NK-92 (cell line): ENCODE results near the gene RAD1.

ENCODE experiments used
- DNase-seq: peaks from one replicate; lab custom pipeline; 2025; ENCODE audit not compliant: unreplicated experiment; lab: John Stamatoyannopoulos, UW

The RAD1 gene

DNA sequence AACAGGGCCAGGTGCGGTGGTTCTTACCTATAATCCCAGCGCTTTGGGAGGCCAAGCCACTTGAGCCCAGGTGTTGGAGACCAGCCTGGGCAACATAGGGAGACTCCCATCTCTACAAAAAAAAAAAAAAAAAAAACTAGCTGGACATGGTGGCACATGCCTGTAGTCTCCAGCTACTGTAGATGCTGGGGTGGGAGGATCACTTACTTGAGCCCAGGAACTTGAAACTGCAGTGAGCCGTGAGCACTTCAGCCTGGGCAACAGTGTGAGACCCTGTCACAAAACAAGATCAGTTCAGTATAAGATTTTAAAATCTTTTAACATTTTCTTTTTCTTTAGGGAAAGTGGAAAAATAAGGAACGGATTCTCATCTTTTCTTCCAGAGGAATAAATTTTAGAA lies 2.7 kb upstream of the RAD1 start:
- no peak for DNase-seq

GRCh38 chr5:34916518-34916917 lies 1.2 kb upstream of the RAD1 start:
- DNase-seq = no peak

DNA sequence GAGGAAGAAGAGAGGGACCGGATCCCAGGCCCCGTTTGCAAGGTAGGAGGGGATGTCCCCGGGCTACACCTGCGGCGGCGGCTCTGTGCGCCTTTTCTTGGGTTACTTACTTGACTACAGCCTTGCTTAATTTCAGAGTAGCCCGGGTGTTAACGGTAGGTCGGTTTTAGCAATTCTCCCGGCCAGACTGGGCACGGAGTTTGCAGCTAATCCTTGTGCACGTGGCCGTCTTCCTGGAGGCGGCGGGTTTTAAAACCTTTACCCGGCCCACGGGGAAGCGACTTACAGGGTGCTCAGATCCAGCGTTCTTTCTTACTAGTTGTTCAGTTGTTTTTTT lies 520 bp upstream of the RAD1 start:
- DNase-seq = no peak

- DNase-seq = no peak
Observed at GRCh38 chr5:34914671-34915138, 599 bp downstream of the RAD1 start.

- DNase-seq = no peak
Observed at GRCh38 chr5:34913072-34913471, 2.2 kb downstream of the RAD1 start.

GRCh38 chr5:34905564-34905963 lies 9.7 kb downstream of the RAD1 start:
- no peak for DNase-seq

DNA sequence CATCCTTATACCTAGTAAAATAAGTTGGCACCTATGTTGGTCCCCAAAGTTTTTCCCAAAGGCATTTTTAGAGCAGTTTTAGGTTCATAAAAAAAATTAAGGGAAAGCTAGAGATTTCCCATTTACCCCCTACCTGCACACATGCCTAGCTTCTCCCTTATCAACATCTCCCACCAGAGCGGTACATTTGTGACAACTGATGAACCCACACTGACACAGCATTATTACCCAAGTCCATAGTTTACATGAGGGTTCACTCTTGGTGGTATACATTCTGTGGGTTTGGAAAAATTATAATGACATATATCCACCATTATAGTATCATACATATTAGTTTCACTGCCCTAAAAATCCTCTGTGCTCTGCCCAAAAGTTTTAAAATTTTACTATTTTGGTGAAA lies 12.0 kb downstream of the RAD1 start:
- no peak for DNase-seq

DNA sequence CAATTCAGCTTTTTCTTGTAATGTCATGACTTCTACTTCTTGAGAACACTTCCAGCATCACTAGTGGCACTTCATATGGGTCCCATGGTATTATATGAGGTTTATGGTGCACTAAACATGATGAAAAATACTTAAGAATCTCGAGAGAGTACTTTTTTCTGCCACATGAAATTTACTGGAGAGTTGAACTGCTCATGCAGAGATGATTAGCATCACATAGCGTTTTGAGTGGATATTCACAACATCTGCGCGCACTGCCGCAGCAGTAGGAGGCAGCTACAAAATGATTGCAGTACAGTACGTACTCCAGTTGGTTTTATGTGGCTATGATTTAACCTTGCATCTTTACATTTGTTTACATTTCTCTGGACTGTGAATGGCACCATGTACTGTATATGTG lies 14.7 kb downstream of the RAD1 start:
- DNase-seq = no peak

DNA sequence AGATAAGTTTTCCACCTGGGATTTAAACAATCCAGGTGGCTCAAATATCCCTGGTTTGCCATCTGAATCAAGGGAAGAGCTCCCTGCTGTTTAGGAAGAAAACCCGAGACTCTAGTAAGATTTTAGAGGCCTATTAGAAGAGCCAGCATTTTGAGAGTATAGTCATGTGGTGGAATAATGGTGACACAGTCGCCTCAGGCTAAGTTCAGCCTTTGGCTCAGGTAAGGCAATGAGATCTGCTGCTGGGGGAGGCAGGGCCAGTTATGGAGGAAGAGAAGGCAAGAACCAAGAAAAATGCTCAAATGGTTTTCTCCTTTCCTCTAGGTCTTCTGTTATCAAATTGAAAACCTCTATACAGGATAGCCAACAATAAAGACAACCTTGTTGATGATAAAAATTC lies 16.2 kb downstream of the RAD1 start:
- no peak for DNase-seq

DNA sequence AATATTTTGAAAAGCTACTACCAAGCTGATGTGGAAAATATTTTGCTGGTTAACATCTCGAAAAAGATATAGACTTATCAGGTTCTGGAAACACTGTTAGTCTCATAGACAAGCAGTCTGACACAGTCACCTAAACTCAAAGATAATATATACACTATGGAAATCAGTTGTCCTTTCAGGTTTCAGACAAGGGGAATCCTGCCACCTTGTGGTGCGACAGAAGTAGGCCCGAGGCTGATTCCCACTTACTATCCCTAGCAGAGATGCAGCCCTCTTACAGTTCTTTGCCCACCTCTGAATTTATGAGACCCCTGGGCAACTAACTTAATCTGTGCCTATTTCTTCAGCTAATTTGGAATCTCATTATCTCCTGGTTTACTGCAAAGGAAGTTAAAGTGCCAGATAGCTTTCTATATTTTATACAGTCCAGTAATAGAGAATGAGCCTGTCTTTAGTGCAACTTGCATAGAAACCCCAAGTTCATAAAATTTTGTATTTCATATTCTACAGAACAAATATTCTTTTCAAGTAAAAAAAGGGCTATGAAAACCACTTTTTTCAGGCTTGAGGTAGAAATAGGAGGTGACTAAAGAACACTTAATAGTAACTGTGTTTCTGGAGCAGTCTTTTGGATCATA lies 16.9 kb downstream of the RAD1 start:
- no peak for DNase-seq

GRCh38 chr5:34897646-34898045 lies 17.7 kb downstream of the RAD1 start:
- no peak for DNase-seq

- DNase-seq = no peak
Observed at GRCh38 chr5:34895641-34896419, 19.5 kb downstream of the RAD1 start.

- DNase-seq = no peak
Observed at GRCh38 chr5:34894716-34895115, 20.6 kb downstream of the RAD1 start.

DNA sequence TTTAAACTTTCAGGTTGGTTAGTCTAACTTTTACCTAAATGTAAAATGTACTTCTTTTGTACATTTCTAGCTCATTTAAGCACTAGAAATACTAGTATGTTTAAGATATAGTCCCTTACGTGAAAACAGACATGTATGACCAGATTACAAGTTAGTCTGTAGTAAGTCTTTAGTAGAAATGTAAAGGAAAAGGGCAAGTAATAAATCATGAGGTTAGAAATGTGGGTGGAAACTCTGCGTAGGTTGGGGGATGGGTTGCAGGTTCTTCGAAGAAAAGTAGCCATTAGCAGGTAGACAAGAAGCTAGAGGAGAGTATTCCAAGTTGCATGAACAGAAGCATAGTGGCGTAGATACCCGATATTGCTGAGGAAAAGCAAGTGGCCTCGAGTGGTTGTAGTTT lies 22.9 kb downstream of the RAD1 start:
- no peak for DNase-seq

GRCh38 chr5:34891981-34892380 lies 23.3 kb downstream of the RAD1 start:
- DNase-seq = no peak

DNA sequence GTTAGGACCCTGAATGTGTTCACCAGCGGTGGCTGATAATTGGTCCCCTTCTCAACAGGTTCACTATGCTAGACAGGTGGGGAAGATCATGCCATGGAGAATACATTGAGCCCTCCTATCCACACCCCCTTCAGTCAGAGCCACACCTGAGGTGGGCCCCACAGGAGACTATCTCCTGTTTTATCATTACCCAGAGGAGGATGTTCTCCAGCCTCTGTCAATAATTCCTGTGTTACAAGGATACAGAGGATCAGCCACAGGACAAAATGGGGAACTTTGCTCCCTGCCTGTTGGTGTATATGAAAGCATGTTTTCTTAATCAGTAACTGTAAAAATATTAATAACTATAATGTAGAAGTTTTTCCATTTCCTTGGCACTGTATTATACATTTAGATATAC lies 25.9 kb downstream of the RAD1 start:
- DNase-seq = no peak

DNA sequence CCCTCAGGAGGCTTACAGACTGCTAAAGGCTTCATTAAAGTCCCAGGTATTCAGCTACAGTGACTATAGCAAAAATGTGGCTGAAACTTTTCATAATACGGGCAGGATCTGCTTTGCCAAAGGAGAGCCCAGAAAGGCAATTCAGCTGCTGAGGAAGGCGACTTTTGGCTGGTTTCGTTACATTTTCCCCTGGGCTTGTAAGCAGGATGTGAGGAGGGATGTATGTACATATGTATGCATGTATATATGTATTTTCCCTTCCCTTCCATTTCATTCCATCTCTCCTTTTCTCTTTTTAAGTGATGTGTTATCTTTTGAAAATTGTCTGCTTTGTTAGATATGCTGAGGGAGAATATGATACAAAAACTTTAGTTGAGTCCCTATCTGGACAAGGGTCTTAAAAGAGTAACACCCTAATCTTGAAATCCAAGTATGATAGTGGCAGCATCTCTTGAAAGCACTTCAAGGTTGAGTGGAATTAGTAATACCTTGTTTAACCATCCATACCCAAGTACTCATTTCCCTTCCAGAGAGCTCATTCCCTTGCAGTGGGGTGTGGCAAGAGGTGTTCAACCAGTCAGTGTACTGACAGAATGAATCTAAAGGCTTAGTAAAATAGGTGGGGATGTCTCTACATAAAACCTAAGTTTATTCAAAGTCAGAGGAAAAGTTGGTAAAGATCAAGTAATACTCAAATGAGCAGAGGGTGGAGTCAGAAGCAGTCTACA lies 28.7 kb downstream of the RAD1 start:
- no peak for DNase-seq

DNA sequence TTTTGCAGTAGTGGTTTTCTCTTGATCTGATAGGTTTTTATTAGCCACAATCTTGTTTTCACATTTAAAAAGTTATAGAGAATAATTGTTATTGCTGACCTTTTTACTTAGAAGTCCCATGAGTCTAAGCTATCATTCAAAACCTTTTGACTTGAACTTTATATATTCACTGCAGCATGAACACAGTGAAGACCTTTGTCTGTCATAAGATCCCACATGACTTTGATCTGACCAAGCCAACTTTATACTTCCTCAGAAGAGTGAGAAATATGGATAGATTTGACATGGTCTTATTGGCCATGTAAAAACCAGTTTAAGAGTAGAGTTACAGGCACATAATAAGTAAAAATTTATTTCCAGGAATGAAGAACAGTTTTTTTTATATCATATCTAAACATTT lies 34.1 kb downstream of the RAD1 start:
- DNase-seq = no peak

GRCh38 chr5:34876275-34876674 lies 39.0 kb downstream of the RAD1 start:
- no peak for DNase-seq

DNA sequence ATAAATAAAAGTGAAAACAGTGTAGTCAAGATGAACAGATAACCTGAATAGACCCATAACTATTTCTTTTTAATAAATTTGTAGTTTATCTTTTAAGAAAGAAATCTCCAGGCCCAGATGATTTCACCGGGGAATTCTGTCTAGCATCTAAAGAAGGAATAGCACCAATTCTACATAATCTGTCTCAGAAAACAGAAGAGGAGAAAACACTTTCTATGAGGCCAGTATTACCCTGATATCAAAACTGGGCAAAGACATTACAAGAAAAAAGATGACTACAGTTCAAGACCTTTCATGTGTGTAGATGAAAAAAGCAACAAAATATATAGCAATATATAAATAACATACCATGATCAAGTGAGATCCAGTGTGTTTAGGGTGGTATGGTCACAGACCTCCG lies 44.9 kb downstream of the RAD1 start:
- no peak for DNase-seq

DNA sequence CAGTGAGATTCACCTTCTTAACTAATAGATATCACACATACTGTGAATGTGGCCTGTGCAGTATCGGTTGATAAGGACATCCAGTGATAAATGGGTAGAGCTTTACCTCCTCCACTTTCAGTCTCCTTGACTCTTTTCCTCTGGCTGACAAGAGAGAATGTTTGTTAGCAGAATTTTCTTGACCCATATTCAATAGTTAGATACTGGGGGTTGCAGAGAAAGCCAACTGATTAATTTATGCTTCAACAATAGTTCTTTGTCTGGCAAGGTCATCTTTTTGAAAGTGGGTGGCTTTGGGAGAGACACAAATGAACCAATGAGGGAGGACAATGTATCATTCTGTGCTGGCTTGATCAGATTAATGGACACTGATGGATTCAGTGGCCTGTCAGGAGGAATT lies 46.0 kb downstream of the RAD1 start:
- DNase-seq = no peak

DNA sequence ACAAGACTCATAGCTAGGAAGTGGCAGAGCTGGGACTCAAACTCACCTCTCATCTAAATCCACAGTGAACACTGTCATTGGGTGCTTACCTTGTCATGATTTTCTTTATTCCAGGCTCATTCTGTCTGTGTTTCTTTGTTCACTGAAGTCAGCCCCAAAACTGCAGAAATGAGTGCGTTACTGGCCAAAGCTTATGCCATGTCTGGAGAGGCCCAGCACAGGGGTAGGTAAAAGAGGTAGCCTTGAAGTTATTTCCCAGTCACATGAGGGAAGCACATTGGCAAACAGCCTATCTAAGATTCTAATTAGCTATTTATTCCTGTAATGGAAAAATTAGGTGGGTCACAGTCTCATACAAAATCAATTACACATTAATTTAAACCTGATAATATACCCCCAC lies 46.5 kb downstream of the RAD1 start:
- DNase-seq = no peak
